Adipocyte (in vitro differentiated cells): ENCODE measurements around the gene CDK14.
"Not testable (repeated sequence)": the region's sequence is repeated elsewhere in the genome, so short reads cannot be mapped to it uniquely, and the experiment has no call there.

Source experiments
- DNase-seq: peaks from one replicate; pipeline ENCODE4 v3.0.0-alpha.2; 2015; ENCODE audit warnings: low read depth
- H3K27me3 ChIP-seq: replicated peaks from 2 replicates; pipeline ENCODE4 v1.7.0; 2013; ENCODE audit warnings: mild to moderate bottlenecking, low read length, moderate library complexity; ENCODE audit not compliant: control insufficient read depth, insufficient read depth
- H3K36me3 ChIP-seq: 2 replicates; pipeline ENCODE4 v1.7.0; 2013; ENCODE audit warnings: low read length, mild to moderate bottlenecking, moderate library complexity; ENCODE audit not compliant: control insufficient read depth, insufficient read depth, severe bottlenecking
- H3K4me1 ChIP-seq: 2 replicates; pipeline ENCODE4 v1.7.0; 2013; ENCODE audit warnings: mild to moderate bottlenecking, low read length, moderate library complexity; ENCODE audit not compliant: control insufficient read depth, insufficient read depth
- H3K4me3 ChIP-seq: 2 replicates; pipeline ENCODE4 v1.7.0; 2013; ENCODE audit warnings: mild to moderate bottlenecking, low read length, moderate library complexity
- H3K9ac ChIP-seq: 2 replicates; pipeline ENCODE4 v1.7.0; 2013; ENCODE audit warnings: mild to moderate bottlenecking, low read length, moderate library complexity
- H3K9me3 ChIP-seq: 2 replicates; pipeline ENCODE4 v1.7.0; 2013; ENCODE audit warnings: mild to moderate bottlenecking, low read length, moderate library complexity; ENCODE audit not compliant: control insufficient read depth

CDK14 gene

DNA sequence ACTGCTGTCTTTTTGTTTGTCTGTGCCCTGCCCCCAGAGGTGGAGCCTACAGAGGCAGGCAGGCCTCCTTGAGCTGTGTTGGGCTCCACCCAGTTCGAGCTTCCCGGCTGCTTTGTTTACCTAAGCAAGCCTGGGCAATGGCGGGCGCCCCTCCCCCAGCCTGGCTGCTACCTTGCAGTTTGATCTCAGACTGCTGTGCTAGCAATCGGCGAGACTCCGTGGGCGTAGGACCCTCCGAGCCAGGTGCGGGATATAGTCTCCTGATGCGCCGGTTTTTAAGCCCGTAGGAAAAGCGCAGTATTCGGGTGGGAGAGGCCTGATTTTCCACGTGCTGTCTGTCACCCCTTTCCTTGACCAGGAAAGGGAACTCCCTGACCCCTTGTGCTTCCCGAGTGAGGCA, 43.6 kb downstream of the CDK14 start:
- not testable (repeated sequence) for H3K4me3 ChIP-seq, H3K9me3 ChIP-seq, H3K9ac ChIP-seq, H3K27me3 ChIP-seq, H3K4me1 ChIP-seq, DNase-seq, H3K36me3 ChIP-seq

DNA sequence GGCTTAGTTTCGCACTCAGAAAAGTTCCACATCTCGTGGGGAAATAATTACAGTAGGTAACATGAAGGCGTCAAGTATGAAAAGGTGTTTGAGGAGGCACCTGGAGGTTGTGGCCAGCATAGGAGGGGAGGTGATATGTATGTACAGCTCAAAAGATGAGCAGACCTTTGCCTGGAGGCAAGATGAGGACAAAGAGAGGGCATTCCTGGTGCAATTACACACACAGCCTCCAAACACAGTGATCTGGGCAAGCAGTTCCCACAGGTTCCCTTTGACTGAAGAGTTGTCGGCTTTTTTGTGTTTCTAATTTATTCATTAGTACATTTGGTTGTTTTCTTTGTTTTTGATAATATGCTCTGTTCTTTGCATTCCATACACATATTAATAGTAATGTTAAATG, 46.9 kb downstream of the CDK14 start:
- H3K9me3 ChIP-seq: peaks cover 8% of the 10 kb centered on the region
- H3K4me1 ChIP-seq: no peaks in the 10 kb centered on the region
- H3K4me3 ChIP-seq: no peak overlapping the region
- H3K36me3 ChIP-seq: no peaks in the 10 kb centered on the region
- DNase-seq: no peak
- H3K27me3 ChIP-seq: no peaks in the 10 kb centered on the region
- H3K9ac ChIP-seq: no peak overlapping the region

DNA sequence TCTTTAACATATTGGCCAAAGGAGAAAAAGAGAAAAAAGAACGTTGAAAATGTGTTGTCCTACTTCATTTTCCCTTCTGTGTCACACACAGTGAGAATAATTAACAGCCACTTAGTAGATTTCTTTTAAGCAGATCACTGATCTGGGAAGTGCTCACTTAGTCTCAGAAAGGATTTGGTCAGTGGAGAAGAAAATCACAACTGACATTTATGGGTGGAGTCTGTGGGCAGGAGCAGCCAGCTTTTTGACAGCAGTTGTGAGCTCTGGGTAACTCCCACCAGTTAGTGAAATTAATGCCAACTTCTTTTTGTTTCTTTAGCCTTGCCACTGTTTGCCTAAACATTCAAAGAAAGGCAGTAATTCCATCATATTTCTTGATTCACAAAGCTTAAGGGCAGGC, 49.7 kb downstream of the CDK14 start:
- Histone ChIP-seq H3K36me3 (no peaks in the 10 kb centered on the region), H3K4me3 (no peak overlapping the region), H3K9ac (no peak overlapping the region), H3K4me1 (no peaks in the 10 kb centered on the region), H3K9me3 (peaks cover 6% of the 10 kb centered on the region), H3K27me3 (no peaks in the 10 kb centered on the region)
- peak; percentile 27 for DNase-seq

DNA sequence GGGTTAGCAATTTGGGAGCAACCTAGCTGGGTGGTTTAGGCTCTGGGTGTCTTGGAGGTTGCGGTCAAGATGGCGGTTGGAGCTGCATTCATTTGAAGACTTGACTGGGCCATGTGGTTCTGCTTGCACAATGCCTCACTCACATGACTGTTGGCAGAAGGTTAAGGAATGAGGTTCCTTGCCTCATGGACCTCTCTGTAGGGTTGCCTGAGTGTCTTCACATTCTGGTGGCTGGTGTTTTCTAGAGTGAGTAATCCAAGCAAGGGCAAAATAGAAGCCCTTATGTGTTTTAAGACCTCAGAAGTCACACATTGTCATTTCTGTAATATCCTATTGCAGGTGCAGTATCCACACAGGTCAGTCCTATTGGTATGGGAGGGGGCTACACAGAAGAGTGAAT, 52.0 kb downstream of the CDK14 start:
- Histone ChIP-seq H3K4me1 (no peaks in the 10 kb centered on the region), H3K9me3 (peaks cover 6% of the 10 kb centered on the region), H3K4me3 (no peak overlapping the region), H3K36me3 (no peaks in the 10 kb centered on the region), H3K27me3 (no peaks in the 10 kb centered on the region), H3K9ac (no peak overlapping the region)
- DNase-seq: no peak

DNA sequence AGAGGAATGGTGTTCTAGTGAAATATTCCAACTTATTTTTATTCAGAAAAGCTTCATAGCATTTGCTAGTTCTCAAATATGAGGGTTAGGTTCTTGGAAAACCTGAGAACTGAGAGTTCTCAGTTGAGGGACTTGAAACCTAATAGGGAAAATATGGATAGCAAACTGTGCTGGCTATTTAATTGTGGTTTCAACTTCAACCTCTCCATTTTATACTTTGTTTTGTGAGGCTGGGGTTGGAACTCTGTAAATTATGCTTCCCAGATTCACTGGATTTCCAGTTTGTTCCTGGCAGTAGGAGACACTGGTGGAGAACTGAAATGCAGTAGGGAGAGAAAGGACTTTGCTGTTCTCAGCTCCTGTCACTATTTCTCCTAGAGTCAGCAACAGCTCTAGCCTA, 52.7 kb downstream of the CDK14 start:
- H3K4me1 ChIP-seq: no peaks in the 10 kb centered on the region
- no peak overlapping the region for H3K9ac ChIP-seq
- H3K9me3 ChIP-seq: peaks cover 6% of the 10 kb centered on the region
- H3K4me3 ChIP-seq: no peak overlapping the region
- no peak for DNase-seq
- H3K27me3 ChIP-seq: no peaks in the 10 kb centered on the region
- H3K36me3 ChIP-seq: no peaks in the 10 kb centered on the region

DNA sequence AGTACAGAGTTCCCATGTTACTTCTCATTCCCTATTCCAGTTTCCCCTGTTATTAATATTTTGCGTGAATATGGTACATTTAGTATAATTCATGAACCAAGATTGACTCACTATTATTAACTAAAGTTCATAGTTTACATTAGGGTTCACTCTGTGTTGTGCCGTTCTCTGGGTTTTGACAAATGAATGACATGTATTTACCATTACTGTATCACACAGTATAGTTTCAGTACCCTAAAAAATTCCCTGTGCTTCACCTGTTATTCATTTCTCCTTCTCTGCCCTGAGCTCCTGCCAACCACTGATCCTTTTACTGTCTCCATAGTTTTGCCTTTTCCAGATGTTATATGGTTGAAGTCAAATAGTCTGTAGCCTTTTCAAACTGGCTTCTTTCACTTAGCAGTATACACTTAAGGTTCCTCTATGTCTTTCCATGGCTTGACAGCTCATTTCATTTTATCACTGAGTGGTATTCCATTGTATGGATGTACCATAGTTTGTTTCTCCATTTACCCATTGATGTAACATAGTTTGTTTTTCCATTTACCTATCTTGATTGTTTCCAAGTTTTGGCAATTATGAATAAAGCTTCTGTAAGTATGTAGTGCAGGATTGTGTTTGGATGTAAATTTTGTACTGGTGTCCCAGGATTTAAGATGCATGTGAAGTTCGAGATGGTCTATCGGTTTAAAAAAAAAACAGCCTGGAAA, 58.8 kb downstream of the CDK14 start:
- Histone ChIP-seq H3K9ac (no peak overlapping the region), H3K4me3 (no peak overlapping the region), H3K36me3 (no peaks in the 10 kb centered on the region), H3K9me3 (no peaks in the 10 kb centered on the region), H3K4me1 (peaks cover 11% of the 10 kb centered on the region), H3K27me3 (no peaks in the 10 kb centered on the region)
- no peak for DNase-seq

DNA sequence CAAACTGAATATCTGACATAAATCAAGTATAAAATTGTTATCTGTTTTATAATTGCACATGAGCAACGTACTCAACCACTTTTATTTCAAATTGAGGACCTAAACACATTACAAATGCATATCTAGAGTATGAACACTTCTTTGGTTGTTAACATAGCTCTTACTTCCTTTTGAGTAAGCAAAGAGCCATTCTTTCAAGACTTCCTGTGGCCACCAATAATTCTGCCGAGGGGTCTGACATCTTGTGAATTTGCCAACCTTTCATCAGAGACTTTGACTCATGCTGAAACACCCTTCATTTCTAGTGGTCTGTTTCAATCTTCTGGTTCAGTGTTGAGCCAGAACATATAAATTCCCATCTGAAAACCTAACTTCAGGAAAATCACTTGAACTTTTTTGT, 59.4 kb downstream of the CDK14 start:
- peak; percentile 38 for DNase-seq

DNA sequence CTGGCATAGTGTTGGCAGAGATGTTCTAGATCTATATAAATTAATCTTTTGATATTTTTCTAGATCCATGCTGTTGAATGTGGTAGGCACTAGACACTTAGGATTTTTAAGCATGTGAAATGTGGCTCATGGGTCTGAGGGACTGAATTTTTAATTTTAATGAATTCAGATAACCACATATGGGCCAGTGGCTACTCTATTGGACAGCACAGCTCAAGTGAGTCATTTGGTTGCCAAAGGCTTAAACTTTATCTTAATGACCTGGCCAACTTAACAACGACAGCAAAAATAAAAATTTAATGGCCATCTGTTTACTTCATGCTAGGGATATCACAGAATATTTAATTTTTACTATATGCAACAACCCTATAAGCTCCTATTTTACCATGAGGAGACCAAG, 61.4 kb downstream of the CDK14 start:
- H3K27me3 ChIP-seq: no peaks in the 10 kb centered on the region
- DNase-seq: no peak
- H3K9me3 ChIP-seq: no peaks in the 10 kb centered on the region
- no peak overlapping the region for H3K4me3 ChIP-seq
- no peak overlapping the region for H3K9ac ChIP-seq
- no peaks in the 10 kb centered on the region for H3K36me3 ChIP-seq
- H3K4me1 ChIP-seq: peaks cover 30% of the 10 kb centered on the region

More for the DNA sequence above, 59.4 kb downstream of the CDK14 start:
- Histone ChIP-seq H3K4me1 (peaks cover 11% of the 10 kb centered on the region), H3K9me3 (no peaks in the 10 kb centered on the region), H3K36me3 (no peaks in the 10 kb centered on the region), H3K27me3 (no peaks in the 10 kb centered on the region), H3K4me3 (no peak overlapping the region), H3K9ac (no peak overlapping the region)

DNA sequence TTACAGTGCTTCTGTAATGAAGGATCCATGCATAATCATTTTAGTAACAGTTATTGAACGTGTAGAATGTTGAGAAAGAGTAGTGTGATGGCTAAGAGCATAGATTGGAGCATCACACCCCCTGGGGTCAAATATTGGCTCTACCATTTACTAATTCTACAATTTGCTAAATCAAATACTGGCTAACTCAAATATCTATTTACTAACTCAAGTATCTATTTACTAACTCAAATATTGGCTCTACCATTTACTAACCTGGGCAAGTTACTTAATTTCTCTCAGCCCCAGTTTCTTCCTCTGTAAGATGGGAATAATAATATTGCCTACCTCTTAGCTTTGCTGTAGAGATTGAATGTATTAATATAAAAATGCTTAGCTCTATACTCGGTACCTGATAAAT, 64.0 kb downstream of the CDK14 start:
- H3K9ac ChIP-seq: no peak overlapping the region
- H3K9me3 ChIP-seq: no peaks in the 10 kb centered on the region
- H3K36me3 ChIP-seq: no peaks in the 10 kb centered on the region
- peaks cover 33% of the 10 kb centered on the region for H3K4me1 ChIP-seq
- no peaks in the 10 kb centered on the region for H3K27me3 ChIP-seq
- no peak overlapping the region for H3K4me3 ChIP-seq
- no peak for DNase-seq

DNA sequence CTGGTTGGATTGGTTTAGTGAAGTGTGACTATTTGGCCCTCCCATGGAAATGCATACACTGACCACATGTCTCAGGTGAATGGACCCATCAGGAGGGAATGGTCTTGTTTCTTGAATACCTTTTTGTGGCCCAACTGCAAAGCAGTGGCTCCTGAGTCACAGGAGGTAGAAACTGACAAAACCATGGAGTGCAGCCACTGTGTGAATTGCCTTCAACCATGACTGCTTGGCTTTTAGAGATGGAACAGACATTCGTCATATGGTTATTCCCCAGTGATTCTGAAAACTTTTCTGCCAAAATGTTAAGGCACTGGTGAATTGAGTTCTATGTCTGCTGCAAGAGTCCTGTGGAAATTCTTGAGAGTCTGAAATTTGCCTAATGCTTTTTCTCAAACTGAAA, 64.7 kb downstream of the CDK14 start:
- no peaks in the 10 kb centered on the region for H3K27me3 ChIP-seq
- no peak overlapping the region for H3K9ac ChIP-seq
- DNase-seq: no peak
- no peak overlapping the region for H3K4me3 ChIP-seq
- H3K4me1 ChIP-seq: peaks cover 31% of the 10 kb centered on the region
- no peaks in the 10 kb centered on the region for H3K36me3 ChIP-seq
- H3K9me3 ChIP-seq: no peaks in the 10 kb centered on the region

DNA sequence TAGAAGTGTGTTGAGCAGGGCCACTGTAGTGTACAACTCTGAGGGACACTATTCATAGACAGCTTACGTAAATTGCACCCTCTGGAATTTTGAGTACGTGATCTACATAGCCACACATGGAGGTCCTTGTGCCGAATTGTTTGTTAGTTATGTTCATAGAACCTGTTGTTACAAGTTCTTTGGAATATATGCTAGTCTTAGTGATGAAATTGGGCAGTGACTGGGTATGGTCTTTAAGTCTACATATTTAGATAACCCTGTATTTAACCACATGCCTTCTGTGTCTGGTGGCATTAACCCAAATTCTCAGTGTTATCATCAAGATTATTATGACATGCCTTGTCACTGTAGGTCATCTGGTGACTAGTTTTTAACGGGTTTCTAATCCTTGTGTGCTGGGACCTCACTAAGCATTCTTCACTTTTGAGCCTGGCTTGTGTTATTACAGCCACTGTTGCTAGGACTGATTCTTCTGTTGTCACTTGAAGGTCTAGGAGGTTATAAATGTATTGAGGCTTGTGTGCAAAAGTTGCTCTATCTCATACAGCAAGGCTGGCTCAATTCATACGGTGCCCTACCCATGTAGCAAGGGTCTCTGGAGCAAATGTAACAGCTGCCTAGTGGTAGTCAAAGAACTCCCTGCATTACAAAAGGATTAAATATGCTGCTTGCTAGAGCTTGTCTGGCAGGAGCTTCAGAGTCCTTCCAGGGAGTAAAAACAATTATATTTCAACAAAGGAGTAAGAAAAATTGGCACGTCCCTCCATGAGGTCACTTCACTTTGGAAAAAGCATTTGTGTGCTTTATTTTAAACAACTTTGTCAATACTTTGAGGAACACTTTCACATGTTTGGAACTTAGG, 65.4 kb downstream of the CDK14 start:
- no peak for DNase-seq
- no peaks in the 10 kb centered on the region for H3K9me3 ChIP-seq
- H3K27me3 ChIP-seq: no peaks in the 10 kb centered on the region
- no peaks in the 10 kb centered on the region for H3K36me3 ChIP-seq
- H3K4me3 ChIP-seq: no peak overlapping the region
- H3K4me1 ChIP-seq: peaks cover 31% of the 10 kb centered on the region
- no peak overlapping the region for H3K9ac ChIP-seq
